Esophagus squamous epithelium (tissue), 5 donors: ENCODE measurements around the gene PHEX. TPM values are rescaled to one million over a fixed set of nuclear protein-coding genes. Genes with fewer than 3 reads are reported as not detected.

Experiments used
- DNase-seq: peaks from one replicate; lab custom pipeline; 2025; lab: John Stamatoyannopoulos, UW
- H3K27ac ChIP-seq, 4 donors: fragments of 200-600 bp; sonication (generic); one replicate each; pipeline ENCODE4 v1.5.1; 2016 to 2019; ENCODE audit warnings: mild to moderate bottlenecking in 1 of 4
- H3K27me3 ChIP-seq, 4 donors: fragments of 200-600 bp; sonication (generic); 1 replicate in 3 of 4; 2 replicates in 1 of 4; pipeline versions ENCODE4 v1.5.1 to v1.6.0; 2017 to 2021; ENCODE audit warnings: antibody characterized with exemption in 1 of 4
- H3K36me3 ChIP-seq, 3 donors: fragments of 200-600 bp; sonication (generic); one replicate each; pipeline ENCODE4 v1.5.1; 2016 to 2019
- H3K4me1 ChIP-seq, 3 donors: fragments of 200-600 bp; sonication (generic); one replicate each; pipeline ENCODE4 v1.5.1; 2017 to 2019
- H3K4me3 ChIP-seq, 4 donors: fragments of 200-600 bp; sonication (generic); 1 replicate in 3 of 4; 2 replicates in 1 of 4; pipeline ENCODE4 v1.5.1; 2016 to 2019; ENCODE audit warnings: mild to moderate bottlenecking in 2 of 4, moderate library complexity in 1 of 4
- H3K9me3 ChIP-seq, 3 donors: fragments of 200-600 bp; sonication (generic); one replicate each; pipeline ENCODE4 v1.5.1; 2016 to 2019
- POLR2A ChIP-seq, 4 donors: fragments of 450-650 bp; IDR thresholded peaks; one replicate each; pipeline ENCODE4 v1.6.1; 2017; ENCODE audit warnings: antibody characterized with exemption in 4 of 4, mild to moderate bottlenecking in 4 of 4, moderate library complexity in 3 of 4
- WGBS, 2 donors: methylation state at CpG; one replicate each; pipeline ENCODE4 v1.1.5; 2018; 5-methylcytosine and 5-hydroxymethylcytosine counted together
- intact Hi-C: fragments of 100-400 bp; cut with DNase I; formaldehyde crosslinking; loops from one replicate; pipeline ENCODE4 v1.15.0; 2022
- total RNA-seq, 4 donors: library from RNA; depleted of rRNA; stranded (reverse); fragments of >200 nt; gene quantifications; one replicate each; pipeline ENCODE4 v1.1.0, GENCODE V29; 2016
- TF ChIP-seq, protein P1 (sequence below), 6 experiments: fragments of 450-650 bp in 4 of 6; fragments of 200-600 bp in 2 of 6; sonication (generic) in 2 of 6; IDR thresholded peaks; one replicate each; pipeline ENCODE4 v1.5.1; 2016 to 2019; ENCODE audit warnings: antibody characterized with exemption in 6 of 6, mild to moderate bottlenecking in 4 of 6, moderate library complexity in 4 of 6
- donor health status: DM: yes; HTN: yes; CAD: no.

The PHEX gene
- total RNA-seq, 4 donors from 2014 or later, result 0.04 to 0.73 (median 0.31) TPM

GRCh38 chrX:22136711-22137110, 104.6 kb downstream of the PHEX start:
- H3K27me3 ChIP-seq, result no peaks in the 10 kb centered on the region
- no peaks in the 10 kb centered on the region for H3K36me3 ChIP-seq
- WGBS, 2 donors, result 46 to 56% methylated on average over 5 of the region's 5 CpGs
- H3K27ac ChIP-seq, result peak overlapping the region; percentile 35 to 62 (median 45)
- no peaks in the 10 kb centered on the region for H3K9me3 ChIP-seq
- H3K4me1 ChIP-seq, result peaks cover 0 to 30% (median 7%) of the 10 kb centered on the region in 3 donors
- TF ChIP-seq, protein P1, sequence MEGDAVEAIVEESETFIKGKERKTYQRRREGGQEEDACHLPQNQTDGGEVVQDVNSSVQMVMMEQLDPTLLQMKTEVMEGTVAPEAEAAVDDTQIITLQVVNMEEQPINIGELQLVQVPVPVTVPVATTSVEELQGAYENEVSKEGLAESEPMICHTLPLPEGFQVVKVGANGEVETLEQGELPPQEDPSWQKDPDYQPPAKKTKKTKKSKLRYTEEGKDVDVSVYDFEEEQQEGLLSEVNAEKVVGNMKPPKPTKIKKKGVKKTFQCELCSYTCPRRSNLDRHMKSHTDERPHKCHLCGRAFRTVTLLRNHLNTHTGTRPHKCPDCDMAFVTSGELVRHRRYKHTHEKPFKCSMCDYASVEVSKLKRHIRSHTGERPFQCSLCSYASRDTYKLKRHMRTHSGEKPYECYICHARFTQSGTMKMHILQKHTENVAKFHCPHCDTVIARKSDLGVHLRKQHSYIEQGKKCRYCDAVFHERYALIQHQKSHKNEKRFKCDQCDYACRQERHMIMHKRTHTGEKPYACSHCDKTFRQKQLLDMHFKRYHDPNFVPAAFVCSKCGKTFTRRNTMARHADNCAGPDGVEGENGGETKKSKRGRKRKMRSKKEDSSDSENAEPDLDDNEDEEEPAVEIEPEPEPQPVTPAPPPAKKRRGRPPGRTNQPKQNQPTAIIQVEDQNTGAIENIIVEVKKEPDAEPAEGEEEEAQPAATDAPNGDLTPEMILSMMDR (IDR thresholded peaks at IDR 0.05), result no peak
- no peak for TF ChIP-seq POLR2A (IDR thresholded peaks at IDR 0.05)
- no peak overlapping the region for H3K4me3 ChIP-seq
- intact Hi-C loops, result loop anchor here (10.0 kb wide), 1 partner anchor 152 kb away; no protein-coding TSS in a partner anchor
- DNase-seq, result no peak

GRCh38 chrX:22139822-22140221, 107.7 kb downstream of the PHEX start:
- Histone ChIP-seq H3K36me3 (no peaks in the 10 kb centered on the region), H3K4me3 (no peak overlapping the region), H3K9me3 (no peaks in the 10 kb centered on the region), H3K27ac (no peak overlapping the region), H3K4me1 (peaks cover 0 to 21% (median 7%) of the 10 kb centered on the region in 3 donors), H3K27me3 (no peaks in the 10 kb centered on the region)
- intact Hi-C loops, result loop anchor here (10.0 kb wide), 1 partner anchor 155 kb away; no protein-coding TSS in a partner anchor
- TF ChIP-seq, protein P1 (IDR thresholded peaks at IDR 0.05), result no peak
- no peak for TF ChIP-seq POLR2A (IDR thresholded peaks at IDR 0.05)
- no peak for DNase-seq
- WGBS, 2 donors, result 80 to 91% methylated on average over 1 of the region's 1 CpG

DNA sequence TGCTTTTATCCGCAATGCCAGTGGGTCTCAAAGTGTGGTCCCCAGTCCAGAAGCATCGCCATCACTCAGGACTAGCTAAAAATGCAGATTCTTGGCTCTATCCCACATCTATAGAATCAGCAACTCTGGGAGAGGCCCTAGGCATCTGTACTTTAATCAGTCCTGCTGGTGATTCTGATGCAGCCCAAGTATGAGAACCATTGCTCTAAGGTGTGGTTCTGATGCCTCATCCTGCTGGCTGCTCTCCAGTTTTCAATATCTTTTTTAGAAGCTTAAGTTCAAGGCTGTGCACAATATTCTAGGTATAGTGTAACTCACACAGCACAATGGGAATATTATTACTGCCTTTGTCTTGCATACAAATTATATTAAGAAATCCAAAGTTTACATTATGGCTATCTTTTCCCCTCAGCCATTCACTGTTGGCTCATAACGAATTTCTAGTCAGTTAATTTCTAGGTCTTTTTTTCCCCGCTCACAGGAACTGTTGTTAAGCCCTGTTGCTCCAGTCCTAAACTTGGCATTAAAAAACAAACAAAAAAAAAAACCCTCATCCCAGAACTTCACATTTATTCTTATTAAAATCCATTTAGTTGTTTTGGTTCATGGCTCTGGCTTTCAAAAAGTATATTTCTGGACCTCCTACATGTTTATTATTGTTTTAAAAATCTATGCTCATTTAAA, 109.1 kb downstream of the PHEX start:
- Histone ChIP-seq H3K27me3 (no peaks in the 10 kb centered on the region), H3K36me3 (no peaks in the 10 kb centered on the region), H3K4me1 (peaks cover 0 to 9% (median 0%) of the 10 kb centered on the region in 3 donors), H3K4me3 (no peak overlapping the region), H3K9me3 (no peaks in the 10 kb centered on the region), H3K27ac (no peak overlapping the region)
- no peak for DNase-seq
- WGBS, 2 donors, result 50 to 72% methylated on average over 2 to 3 of the region's 4 CpGs
- TF ChIP-seq, protein P1 (IDR thresholded peaks at IDR 0.05), result no peak
- no peak for TF ChIP-seq POLR2A (IDR thresholded peaks at IDR 0.05)
- intact Hi-C loops, result no loop called here

DNA sequence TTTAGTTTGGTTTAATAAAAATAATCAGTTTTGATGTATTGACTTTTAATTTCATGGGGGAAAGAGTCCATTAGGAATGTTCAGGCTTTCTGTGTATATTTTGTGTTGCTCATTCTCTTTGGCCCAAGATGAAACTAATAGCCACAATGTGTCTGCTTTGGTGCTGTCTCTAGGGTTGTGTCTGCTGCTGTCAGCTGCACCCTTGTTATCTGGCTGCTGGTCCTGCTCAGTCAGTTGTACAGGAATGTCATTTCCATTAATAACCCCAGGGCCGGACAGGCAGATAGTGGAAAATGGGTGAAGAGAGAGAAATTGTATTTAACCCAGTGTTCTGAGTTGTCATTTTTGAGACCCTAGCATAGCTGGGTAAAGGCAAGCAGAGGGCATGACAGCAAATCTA, 115.1 kb downstream of the PHEX start:
- DNase-seq, result no peak
- Histone ChIP-seq H3K27me3 (no peaks in the 10 kb centered on the region), H3K4me3 (no peak overlapping the region), H3K9me3 (no peaks in the 10 kb centered on the region), H3K4me1 (no peaks in the 10 kb centered on the region), H3K27ac (no peak overlapping the region), H3K36me3 (no peaks in the 10 kb centered on the region)
- intact Hi-C loops, result no loop called here
- no peak for TF ChIP-seq POLR2A (IDR thresholded peaks at IDR 0.05)
- TF ChIP-seq, protein P1 (IDR thresholded peaks at IDR 0.05), result no peak
- 25% methylated on average over 1 of the region's 1 CpG; no CpG with 5 or more reads in 1 of the 2 donors for WGBS, 2 donors

- intact Hi-C loops, result no loop called here
- no peaks in the 10 kb centered on the region for H3K4me1 ChIP-seq
- H3K4me3 ChIP-seq, result no peak overlapping the region
- no peak for DNase-seq
- no peak overlapping the region for H3K27ac ChIP-seq
- no peaks in the 10 kb centered on the region for H3K36me3 ChIP-seq
- 56 to 71% methylated on average over 3 of the region's 3 CpGs for WGBS, 2 donors
- TF ChIP-seq, protein P1 (IDR thresholded peaks at IDR 0.05), result no peak
- no peak for TF ChIP-seq POLR2A (IDR thresholded peaks at IDR 0.05)
- H3K27me3 ChIP-seq, result no peaks in the 10 kb centered on the region
- H3K9me3 ChIP-seq, result no peaks in the 10 kb centered on the region
Observed at GRCh38 chrX:22147942-22148341, 115.8 kb downstream of the PHEX start.
